ENCODE results near the gene DLX3. TPM values are rescaled to one million over a fixed set of nuclear protein-coding genes. Genes with fewer than 3 reads are reported as not detected.

DLX3 gene
- polyA plus RNA-seq, 1 donor from 2014 or later = not detected

GRCh38 chr17:49987290-49987585 is 7.8 kb downstream of the DLX3 start:
- Histone ChIP-seq H3K27ac (ENCODE audit: low read length) (no peak overlapping the region), H3K79me2 (replicated peaks; ENCODE audit: insufficient read depth, low read length) (no peaks in the 10 kb centered on the region), H3K9me3 (ENCODE audit: low read length) (no peaks in the 10 kb centered on the region), H3F3A (ENCODE audit: insufficient read depth, low read length, poor library complexity, severe bottlenecking) (no peaks in the 10 kb centered on the region), H3K9me2 (ENCODE audit: insufficient read depth, low read length) (no peaks in the 10 kb centered on the region), H3K36me3 (ENCODE audit: insufficient read depth, low read length) (no peaks in the 10 kb centered on the region), H3K4me3 (ENCODE audit: low read length) (no peak overlapping the region), H2AFZ (ENCODE audit: low read depth, low read length) (no peak overlapping the region), H3K27me3 (ENCODE audit: insufficient read depth, low read depth, low read length) (peaks cover 22% of the 10 kb centered on the region), H4K20me1 (ENCODE audit: insufficient read depth) (no peaks in the 10 kb centered on the region), H3K9ac (ENCODE audit: low read length) (no peak overlapping the region), H3K4me2 (ENCODE audit: low read length) (no peak overlapping the region)
- TF ChIP-seq POLR2AphosphoS5 (IDR thresholded peaks at IDR 0.05) (no peak), SMC3 (conservative IDR thresholded peaks at IDR 0.05; ENCODE audit: poor library complexity) (no peak), EZH2 (IDR thresholded peaks at IDR 0.05; ENCODE audit: borderline replicate concordance, insufficient read depth, low read length, poor library complexity, severe bottlenecking) (no peak)

GRCh38 chr17:49986396-49987289 is 8.4 kb downstream of the DLX3 start:
- TF ChIP-seq, protein P1, sequence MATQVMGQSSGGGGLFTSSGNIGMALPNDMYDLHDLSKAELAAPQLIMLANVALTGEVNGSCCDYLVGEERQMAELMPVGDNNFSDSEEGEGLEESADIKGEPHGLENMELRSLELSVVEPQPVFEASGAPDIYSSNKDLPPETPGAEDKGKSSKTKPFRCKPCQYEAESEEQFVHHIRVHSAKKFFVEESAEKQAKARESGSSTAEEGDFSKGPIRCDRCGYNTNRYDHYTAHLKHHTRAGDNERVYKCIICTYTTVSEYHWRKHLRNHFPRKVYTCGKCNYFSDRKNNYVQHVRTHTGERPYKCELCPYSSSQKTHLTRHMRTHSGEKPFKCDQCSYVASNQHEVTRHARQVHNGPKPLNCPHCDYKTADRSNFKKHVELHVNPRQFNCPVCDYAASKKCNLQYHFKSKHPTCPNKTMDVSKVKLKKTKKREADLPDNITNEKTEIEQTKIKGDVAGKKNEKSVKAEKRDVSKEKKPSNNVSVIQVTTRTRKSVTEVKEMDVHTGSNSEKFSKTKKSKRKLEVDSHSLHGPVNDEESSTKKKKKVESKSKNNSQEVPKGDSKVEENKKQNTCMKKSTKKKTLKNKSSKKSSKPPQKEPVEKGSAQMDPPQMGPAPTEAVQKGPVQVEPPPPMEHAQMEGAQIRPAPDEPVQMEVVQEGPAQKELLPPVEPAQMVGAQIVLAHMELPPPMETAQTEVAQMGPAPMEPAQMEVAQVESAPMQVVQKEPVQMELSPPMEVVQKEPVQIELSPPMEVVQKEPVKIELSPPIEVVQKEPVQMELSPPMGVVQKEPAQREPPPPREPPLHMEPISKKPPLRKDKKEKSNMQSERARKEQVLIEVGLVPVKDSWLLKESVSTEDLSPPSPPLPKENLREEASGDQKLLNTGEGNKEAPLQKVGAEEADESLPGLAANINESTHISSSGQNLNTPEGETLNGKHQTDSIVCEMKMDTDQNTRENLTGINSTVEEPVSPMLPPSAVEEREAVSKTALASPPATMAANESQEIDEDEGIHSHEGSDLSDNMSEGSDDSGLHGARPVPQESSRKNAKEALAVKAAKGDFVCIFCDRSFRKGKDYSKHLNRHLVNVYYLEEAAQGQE (IDR thresholded peaks at IDR 0.05; ENCODE audit: borderline replicate concordance) = no peak
- TF ChIP-seq POLR2AphosphoS5 (IDR thresholded peaks at IDR 0.05) = no peak
- TF ChIP-seq EZH2 (IDR thresholded peaks at IDR 0.05; ENCODE audit: borderline replicate concordance, insufficient read depth, low read length, poor library complexity, severe bottlenecking) = no peak
- TF ChIP-seq RAD21 (conservative IDR thresholded peaks at IDR 0.05) = no peak
- TF ChIP-seq MXI1 (conservative IDR thresholded peaks at IDR 0.05; ENCODE audit: poor library complexity, severe bottlenecking) = no peak
- TF ChIP-seq SMC3 (conservative IDR thresholded peaks at IDR 0.05; ENCODE audit: poor library complexity) = no peak
- TF ChIP-seq CTCF (IDR thresholded peaks at IDR 0.05; ENCODE audit: poor library complexity, severe bottlenecking) = no peak
- TF ChIP-seq EP300 (conservative IDR thresholded peaks at IDR 0.05; ENCODE audit: poor library complexity, severe bottlenecking) = no peak
- TF ChIP-seq TAF1 (IDR thresholded peaks at IDR 0.05; ENCODE audit: low read depth) = no peak
- Histone ChIP-seq H3F3A (ENCODE audit: insufficient read depth, low read length, poor library complexity, severe bottlenecking) (no peaks in the 10 kb centered on the region), H3K27me3 (ENCODE audit: insufficient read depth, low read depth, low read length) (peaks cover 16% of the 10 kb centered on the region), H3K27ac (ENCODE audit: low read length) (no peak overlapping the region), H2AFZ (ENCODE audit: low read depth, low read length) (no peak overlapping the region), H3K79me2 (replicated peaks; ENCODE audit: insufficient read depth, low read length) (no peaks in the 10 kb centered on the region), H3K4me3 (ENCODE audit: low read length) (no peak overlapping the region), H3K4me2 (ENCODE audit: low read length) (no peak overlapping the region), H3K9ac (ENCODE audit: low read length) (no peak overlapping the region), H3K9me3 (ENCODE audit: low read length) (no peaks in the 10 kb centered on the region), H4K20me1 (ENCODE audit: insufficient read depth) (no peaks in the 10 kb centered on the region), H3K36me3 (ENCODE audit: insufficient read depth, low read length) (no peaks in the 10 kb centered on the region), H3K9me2 (ENCODE audit: insufficient read depth, low read length) (no peaks in the 10 kb centered on the region)

Data from neural cell (in vitro differentiated cells).